Globus pallidus (tissue), 1 donor: Measurements from ENCODE around the gene MAP2K3.
"Not testable (repeated sequence)": the region's sequence is repeated elsewhere in the genome, so short reads cannot be mapped to it uniquely, and the experiment has no call there.

Experiments
- DNase-seq: peaks from one replicate; pipeline ENCODE4 v3.0.0-alpha.2; 2015; ENCODE audit warnings: low spot score

The MAP2K3 gene

DNA sequence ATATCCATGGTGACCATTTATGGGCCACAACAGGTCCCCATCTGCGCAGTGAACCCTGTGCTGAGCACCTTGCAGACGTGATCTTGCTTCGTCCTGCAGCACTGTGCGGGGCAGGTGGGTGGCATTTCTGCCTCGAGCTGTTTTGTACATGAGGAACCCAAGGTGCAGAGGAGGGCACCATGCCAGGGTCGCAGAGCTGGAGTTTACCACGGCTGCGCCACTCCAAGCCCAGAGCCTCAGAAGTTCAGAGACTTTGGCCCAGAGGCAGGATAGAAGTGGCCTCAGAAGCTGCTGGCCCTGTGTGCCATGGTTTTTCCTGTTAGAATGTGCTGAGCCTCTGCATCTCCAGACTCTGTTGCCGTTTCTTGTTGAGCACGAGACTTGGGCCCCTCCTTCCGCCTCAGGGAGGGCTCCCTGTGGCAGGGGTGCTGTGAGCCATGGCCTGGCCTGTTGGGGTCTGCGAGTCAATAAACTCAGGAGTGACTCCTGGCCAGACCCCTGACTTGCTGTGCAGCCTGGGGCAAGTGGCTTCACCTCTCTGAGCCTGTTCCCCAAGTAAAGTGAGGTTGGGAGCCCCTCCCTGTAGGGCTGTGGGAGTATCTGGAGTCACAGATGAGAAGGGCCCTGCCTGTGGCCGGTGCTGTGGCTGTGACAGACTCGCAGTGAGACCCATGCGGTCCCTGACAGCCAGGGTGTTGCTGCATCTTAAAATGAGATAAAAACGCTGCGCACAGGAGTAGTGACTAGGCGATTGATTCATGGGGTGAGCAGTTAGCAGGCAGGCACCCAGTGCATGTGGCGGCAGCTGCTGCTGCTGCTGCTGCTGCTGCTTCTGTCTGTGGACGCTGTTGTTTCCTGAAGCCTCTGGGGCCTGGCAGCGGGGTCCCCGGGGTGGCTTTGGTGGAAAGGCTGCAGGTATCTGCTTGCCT, 11.8 kb downstream of the MAP2K3 start:
- no peak for DNase-seq

DNA sequence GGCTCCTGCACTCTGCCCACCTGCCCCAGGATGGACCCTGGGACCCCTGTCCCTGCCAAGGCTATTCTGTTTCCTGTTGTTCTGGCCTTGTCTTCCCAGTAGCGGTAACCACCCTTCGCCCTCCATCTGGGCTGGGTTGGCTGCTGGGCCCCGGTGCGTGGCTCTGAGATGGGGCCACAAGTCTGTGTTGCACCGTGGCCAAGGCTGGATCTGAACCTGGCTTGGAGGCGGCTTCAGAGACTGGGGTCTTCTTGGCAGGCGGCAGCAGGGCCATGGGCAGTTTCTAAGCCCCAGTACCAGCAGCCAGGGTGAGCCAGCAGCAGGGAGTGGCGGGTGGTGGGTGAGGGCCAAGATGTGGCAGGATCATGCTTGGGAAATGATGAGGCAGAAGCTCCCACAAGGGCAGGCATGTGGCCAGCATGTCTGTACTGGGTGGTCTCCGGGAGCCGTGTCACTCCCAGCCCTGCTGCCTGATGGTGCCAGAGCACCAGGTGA, 12.6 kb downstream of the MAP2K3 start:
- DNase-seq: no peak

DNA sequence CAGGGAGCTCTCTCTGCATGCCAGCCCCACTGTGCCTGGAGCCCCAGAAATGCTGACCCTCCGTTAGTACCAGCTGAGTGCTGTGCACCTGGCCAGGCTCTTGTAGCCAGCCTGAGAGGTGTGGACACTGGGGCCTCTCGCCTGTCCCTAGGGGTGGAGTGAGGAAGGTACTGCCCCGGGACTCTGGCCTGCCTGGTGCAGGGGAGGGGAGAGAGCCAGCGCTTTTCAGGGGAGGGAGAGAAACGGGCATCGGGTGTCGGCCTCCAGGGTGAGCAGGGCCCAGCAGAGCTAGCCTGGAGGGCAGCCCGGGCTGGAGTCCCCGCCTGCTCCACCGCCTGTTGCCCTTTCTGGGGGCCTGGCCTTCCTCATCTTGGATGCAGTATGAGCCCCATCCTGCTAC, 13.1 kb downstream of the MAP2K3 start:
- DNase-seq: no peak

DNA sequence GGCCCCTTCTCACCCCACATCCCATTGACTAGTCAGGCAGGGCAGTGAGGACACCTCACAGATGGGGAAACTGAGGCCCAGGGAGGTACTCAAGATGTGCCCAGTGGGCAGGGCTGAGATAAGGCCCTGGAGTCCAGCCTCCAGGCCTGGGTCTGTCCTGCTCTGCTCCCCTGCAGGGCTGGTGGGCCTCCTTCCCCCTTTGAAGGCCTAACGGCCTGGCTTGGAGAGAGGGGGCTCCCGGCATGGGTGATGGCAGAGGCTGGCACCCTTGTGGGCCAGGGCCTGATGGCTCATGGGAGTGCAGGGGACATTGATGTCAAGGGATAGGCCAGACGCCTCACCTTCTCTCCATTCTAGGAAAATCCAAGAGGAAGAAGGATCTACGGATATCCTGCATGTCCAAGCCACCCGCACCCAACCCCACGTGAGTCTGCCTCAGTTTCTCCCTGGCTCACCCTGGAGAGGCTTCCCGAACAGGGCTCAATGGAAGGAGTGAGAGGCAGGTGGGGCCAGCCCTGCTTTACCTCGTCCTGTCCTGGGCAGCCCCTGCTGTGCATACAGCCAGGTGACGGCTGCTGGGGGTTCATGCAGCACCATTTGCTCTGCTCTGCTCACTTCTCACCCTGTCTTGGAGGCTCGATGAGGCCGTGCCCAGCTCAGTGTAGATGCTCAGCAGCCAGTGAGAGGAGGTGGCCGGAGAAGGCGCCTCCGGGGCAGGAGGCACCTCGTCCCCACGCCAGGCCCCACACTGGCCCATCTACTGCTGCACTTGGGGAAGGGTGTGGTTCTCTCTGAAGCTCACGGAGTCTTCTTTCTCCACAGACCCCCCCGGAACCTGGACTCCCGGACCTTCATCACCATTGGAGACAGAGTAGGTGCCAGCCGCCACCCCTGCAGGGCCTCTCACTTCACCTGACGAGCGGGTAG, 13.8 kb downstream of the MAP2K3 start:
- no peak for DNase-seq

DNA sequence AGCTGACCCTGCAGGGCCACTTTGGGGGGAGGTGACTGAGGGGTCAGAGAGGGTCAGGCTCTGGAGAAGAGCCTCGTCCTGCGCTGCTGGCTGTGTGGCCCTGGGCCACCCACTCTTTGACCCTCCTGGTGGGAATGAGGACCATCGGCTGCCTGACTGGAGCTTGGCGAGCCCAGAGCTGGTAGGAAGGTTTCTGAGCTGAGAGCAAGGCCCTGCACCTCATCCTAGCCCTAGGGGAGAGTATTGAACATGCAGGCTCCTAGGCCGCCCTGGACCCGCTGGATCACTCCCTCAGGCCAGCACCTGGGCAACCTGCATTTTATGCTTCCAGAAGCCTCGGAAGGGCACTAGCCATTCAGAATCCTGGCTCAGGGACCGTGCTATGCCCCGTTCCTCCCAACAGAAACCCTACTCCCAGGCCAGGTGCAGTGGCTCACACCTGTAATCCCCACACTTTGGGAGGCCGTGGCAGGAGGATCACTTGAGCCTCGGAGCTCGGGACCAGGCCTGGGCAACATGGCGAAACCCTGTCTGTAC, 14.5 kb downstream of the MAP2K3 start:
- no peak for DNase-seq

DNA sequence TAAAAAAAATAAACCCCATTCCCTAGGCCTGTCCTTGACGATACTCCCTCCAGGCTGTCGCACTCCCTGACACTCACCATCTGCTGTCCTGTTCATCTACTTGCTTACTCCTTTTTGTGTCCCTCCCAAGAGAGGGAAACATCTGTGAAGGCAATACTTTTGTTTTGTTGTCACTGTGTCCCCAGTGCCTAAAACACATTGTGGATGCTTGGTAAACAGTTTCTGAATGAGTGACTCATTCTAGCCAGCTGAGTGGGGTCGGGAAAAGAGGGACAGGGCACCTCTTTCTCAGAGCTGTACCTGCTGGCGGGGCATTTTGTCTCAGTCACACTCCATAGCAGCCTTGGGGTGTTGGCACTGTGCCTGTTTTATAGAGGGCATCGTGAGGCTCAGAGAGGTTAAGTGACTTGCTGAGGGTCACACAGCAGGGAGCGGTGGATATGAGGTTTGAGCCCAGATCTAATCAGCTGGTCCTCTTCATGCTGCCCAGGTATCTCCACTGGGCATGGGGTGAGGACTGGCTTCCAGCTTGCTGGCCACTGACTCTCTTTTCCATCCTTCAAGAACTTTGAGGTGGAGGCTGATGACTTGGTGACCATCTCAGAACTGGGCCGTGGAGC, 15.6 kb downstream of the MAP2K3 start:
- no peak for DNase-seq

DNA sequence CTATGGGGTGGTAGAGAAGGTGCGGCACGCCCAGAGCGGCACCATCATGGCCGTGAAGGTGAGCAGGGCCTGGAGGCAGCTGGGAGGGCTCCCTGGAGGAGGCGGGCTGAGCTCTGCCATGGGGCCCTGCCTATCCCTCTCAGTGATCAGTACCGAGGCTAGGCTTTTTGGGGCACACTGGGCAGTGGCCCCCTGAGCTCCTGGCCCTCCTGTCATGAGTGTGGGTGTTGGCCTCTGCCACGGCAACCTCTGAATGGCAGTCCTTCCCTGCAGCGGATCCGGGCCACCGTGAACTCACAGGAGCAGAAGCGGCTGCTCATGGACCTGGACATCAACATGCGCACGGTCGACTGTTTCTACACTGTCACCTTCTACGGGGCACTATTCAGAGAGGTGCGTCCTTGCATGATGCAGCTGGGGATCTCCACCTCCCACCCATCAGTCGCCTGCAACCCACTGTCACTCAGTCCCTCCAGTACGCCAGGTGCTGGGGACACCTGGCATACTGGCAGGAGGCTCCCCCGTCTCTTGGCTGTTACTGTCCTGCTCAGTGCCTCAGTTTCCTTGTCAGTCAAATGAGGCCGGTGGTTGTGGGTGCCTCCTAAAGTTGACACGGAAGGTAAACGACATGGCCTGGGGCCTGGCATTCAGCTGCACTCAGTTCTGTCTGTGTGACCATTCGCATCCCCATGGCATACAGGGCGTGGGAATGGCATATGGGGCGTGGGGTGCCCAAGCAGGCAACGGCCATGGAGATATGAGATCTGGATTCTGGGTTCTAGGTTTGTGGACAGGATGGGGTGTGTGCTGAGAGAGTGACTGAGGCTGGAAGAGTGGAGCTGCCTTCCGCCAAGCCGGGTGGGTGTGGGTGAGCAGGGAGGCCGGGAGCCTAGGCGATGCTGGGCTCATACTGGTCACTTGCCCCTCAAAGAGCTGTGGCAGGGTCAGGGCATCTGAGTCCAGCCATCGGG, 16.4 kb downstream of the MAP2K3 start:
- no peak for DNase-seq

DNA sequence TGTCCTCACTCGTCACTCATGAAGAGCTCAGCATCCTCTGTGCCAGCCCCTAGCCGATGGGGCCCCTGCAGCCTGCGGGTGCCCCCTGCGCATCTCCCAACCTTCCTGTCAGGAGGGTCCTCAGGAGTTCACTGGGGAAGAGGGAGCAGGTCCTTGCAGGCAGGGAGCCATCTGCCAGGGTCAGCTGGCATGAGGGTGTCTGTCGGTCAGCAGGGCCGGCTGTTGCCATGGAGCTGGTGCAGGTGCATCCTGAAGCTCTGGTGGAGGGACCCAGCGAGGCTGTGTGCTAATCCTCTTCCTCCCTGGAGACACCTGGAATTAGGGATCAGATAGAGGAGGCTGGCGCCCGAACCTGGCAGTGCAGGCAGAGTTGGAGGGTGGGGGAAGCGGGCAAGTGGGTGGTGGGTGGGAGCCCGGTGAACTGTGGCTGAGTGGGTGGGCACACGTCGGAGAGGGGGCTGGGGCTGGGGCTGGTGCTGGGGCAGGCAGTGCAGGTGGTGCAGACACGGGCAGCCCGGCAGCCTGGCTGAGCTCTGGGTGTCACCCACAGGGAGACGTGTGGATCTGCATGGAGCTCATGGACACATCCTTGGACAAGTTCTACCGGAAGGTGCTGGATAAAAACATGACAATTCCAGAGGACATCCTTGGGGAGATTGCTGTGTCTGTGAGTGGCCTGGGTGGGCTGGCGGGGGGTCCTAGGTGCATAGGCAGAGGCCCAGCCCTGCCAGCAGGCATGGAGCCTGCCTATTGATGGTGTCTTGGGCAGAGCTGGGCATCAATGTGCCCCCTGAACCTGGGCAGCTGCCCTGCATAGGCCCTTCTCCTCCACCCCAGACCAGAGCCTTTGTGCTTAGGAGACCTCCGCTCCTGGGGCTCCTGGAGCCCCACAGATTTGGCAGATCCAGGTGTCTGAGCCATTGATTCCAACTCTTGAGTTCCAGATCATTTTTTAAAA, 17.4 kb downstream of the MAP2K3 start:
- no peak for DNase-seq

DNA sequence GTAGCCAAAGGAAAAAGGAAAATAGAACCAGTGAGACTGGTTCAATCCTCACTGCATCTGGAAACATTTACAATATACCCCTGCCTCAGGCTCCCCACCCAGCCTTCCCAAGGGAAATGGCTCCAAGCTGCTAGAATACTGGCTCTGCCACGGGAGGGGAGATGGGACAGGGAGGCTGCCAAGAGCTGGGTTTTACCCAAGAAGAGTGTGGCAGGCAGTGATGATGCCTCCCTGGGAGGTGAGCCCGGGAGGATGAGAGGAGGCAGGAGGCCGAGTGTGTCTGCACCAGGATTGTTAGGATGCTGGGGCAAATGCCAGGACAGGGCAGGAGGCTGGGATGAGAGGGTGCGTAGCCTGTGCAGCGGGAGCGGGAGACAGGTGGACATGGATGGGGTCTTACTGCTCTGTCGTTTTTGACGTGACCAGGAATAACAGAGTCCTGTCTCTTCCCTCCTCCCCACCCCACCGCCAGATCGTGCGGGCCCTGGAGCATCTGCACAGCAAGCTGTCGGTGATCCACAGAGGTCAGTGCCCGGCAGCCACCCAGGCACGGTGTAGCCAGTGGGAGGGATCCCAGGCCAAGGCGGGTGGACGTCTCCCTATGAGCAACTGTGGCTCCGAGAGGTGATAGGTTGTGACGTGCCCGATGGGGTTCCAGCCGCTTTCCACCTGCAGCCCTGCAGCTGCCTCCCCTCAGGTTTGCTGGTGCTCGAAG, 18.4 kb downstream of the MAP2K3 start:
- DNase-seq: no peak

DNA sequence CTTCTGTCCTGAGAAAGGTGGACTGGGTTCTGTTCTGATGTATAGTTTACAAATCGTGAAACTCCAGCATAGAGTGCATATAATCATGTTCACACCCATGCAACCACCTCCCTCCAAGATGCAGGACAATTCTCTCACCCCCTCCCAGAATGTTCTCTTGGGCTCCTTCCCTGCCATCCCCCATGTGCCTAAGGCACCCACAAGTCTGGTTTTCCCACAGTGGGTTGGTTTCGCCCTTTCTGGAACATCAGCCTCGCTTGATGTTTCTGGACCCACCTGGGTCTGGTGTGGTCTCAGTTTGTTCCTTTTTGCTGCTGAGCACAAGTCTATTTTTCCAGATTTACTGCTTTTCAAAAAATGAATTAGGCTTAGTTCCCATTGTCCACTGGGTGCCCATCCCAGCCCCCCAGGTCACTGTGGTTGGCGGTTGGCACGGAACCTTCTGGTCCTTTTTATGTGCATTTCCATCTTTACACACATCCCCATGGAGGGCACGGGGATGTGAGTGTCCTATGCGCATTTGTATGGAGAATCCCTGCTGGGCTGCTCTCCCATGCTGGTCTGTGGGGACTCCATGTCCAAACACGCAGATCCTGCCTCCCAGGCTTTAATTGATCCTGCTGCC, 19.0 kb downstream of the MAP2K3 start:
- DNase-seq: no peak

DNA sequence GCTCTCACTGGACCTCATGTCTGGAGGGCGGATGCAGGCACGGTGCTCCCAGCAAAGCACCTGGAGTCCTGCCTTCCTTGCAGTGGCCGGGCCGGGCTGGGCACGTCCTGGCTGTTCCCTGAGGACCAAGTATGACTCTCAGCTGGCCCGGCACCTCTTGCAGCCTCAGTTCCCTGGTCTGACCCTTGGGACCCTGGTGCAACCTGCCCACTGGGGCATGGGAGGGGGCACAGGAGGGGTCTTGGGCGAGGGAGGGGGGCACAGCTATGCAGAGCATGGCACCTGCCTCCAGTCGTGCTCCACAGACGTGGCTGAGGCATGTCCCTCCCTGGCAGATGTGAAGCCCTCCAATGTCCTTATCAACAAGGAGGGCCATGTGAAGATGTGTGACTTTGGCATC, 19.6 kb downstream of the MAP2K3 start:
- no peak for DNase-seq

DNA sequence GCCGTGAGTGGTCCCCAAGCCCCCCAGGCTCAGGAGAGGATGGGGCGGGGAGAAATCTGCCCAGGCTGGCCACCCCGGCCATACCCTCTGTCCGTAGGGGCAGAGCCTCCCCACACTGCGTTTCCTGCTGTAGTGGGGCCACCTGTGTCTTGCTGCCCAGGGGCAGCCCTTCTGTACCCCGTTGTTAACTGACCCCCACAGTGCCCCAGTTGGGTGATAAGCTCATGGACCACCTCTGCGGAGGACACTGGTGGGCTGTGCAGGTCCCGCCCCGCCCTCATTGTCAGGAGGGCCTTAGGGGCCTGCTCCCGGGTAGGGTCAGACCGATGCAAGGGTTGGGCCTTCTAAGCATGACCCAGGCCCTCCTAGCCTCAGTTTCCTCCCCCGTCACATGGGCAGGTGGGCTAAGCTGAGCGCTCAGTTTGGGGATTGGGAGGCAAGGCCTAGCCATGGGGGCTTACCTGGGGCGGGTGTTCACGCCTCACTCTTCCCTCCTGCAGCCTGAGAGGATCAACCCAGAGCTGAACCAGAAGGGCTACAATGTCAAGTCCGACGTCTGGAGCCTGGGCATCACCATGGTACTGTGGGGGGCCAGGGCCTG, 20.1 kb downstream of the MAP2K3 start:
- not testable (repeated sequence) for DNase-seq

DNA sequence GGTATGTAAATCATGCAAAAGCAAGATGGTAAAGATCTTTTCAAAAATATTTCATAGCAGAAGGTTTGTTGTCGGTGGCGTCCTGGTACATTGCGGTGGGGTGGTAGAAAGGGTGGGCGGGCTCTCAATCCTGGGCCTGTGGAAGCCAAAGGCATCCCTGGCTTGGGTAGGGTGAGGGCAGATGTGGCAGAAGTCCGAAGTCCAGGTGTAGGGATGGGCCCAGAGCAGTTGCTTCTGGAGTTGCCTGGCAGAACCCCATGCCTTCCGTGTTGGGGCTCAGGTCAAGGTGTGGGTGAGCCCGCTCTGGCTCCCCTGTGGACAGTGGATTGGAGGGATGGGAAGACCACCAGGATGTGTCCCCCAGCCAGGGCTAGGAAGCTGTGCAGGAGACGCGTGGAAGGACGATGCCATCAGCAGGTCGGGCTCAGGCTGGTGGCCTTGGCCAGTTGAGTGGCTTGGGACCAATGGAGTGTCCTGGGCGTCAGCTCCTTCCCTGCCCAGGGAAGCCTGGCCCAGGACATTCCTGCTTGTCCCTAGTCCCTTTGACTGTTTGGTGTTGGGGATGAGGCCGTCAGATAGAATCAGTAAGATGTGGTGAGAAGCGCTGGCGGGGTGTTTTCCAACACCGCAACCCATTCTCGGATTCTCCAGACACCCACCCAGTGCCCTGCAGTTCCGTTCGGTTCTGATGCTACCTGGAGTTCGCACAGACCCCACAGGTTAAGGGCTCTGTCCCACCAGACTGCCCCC, 21.1 kb downstream of the MAP2K3 start:
- not testable (repeated sequence) for DNase-seq

DNA sequence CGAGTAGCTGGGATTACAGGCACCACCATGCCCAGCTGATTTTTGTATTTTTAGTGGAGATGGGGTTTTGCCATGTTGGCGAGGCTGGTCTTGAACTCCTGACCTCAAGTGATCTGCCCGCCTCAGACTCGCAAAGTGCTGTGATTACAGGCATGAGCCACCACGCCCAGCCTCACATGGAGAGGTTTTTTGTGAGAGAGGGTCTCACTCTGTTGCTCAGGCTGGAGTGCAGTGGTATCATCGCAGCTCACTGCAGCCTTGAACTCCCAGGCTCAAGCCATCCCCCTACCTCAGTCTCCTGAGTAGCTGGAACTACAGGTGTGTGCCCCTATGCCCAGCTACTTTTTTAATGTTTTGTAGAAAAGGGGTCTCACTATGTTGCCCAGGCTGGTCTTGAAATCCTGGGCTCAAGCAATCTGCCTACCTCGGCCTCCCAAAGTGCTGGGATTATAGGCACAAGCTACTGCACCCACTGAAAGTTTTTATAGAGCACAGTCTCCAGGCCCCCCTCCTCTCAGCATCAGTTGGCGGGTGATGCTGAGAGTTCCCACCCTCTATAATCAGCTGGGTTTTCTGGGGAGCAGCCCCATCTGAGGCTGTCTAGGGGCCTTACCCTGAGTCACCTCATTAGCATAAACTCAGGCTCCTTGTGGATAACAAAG, 22.2 kb downstream of the MAP2K3 start:
- not testable (repeated sequence) for DNase-seq

DNA sequence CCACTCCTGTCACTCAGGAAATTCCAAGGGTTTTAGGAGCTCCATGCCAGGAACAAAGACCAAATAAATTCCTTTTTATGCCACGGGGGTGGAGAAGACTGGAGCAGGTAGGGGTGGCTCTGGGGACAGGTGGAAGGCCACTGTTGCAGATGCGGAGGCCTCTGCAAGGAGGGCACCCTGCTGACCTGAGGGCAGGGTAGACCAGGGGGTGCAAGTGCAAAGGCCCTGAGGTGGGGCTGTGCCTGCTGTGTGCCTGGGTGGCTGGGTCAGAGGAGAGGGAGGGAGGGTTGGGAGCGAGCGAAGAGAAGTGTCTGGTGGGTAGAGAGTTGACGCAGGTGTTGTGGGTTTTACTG, 22.7 kb downstream of the MAP2K3 start:
- not testable (repeated sequence) for DNase-seq

DNA sequence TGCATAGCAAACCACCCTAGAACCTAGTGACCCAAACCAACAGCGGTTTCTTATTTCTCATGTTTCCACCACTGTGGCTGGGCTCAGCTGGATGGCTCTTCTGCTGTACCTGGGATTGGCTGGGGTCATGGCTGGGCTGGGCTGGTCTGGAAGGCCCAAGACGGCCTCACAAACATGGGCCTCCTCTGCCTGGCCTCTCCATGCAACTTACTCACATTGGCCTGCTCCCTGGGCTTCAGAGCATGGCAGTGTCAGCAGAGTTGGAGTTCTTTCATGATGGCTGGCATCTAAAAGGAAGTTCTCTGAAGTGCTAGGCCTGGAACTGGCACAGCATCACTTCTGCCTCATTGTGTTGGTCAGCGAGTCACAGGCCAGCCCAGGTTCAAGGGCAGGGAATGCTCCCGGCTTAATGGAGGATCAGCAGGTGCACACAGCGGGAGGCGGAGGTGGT, 24.4 kb downstream of the MAP2K3 start:
- not testable (repeated sequence) for DNase-seq
